K562 (cell line): Measurements from ENCODE around the gene RALGAPA2. TPM values are rescaled to one million over a fixed set of nuclear protein-coding genes. Genes with fewer than 3 reads are reported as not detected.

Experiments
- ATAC-seq: fragments of 200-7000 bp; cut with Tn5 transposase; 3 replicates; pipeline ENCODE4 v1.9.1; 2020; ENCODE audit warnings: moderate library complexity
- BruUV-seq: library from RNA; stranded (reverse); fragments of 400-500 nt; replicated peaks from 2 replicates; lab custom pipeline; 2021; lab: Mats Ljungman, UMichigan
- CTCF ChIA-PET: fragments of 300-600 bp; formaldehyde crosslinking; extraction: SDS; loops from one replicate; lab custom pipeline; 2021; ENCODE audit warnings: low intra/inter-chr PET ratio; lab: Yijun Ruan, JAX
- POLR2A ChIA-PET: fragments of 300-600, 350-650 bp; sonication (Branson Sonifier 250); formaldehyde crosslinking; extraction: SDS; loops from one replicate; lab custom pipeline; 2021; ENCODE audit warnings: antibody characterized with exemption, inconsistent platforms; lab: Yijun Ruan, JAX
- DNase-seq, 4 experiments: peaks; one replicate each; pipeline versions ENCODE4 v3.0.0 to v3.0.0-alpha.2; 2011 to 2018; ENCODE audit warnings: low spot score in 3 of 4, mixed read lengths in 3 of 4; ENCODE audit errors: extremely low read depth in 1 of 4
- FAIRE-seq: peaks from 2 replicates; lab custom pipeline; 2011; peaks lifted over from hg19 to GRCh38; lab: Jason Lieb, UNC
- H2AFZ ChIP-seq: 2 replicates; pipeline ENCODE4 v1.6.0; 2011; ENCODE audit warnings: low read depth, low read length, control low read depth, inconsistent platforms
- H3K27ac ChIP-seq: fragments of 200-600 bp; 3 replicates; pipeline ENCODE4 v1.8.0; 2011; ENCODE audit warnings: low read depth, mild to moderate bottlenecking, control low read depth, inconsistent platforms, low read length, moderate library complexity, mixed read lengths; ENCODE audit errors: extremely low read depth
- H3K27me3 ChIP-seq, 2 experiments: fragments of 300-600 bp in 1 of 2; 2 replicates in 1 of 2; 3 replicates in 1 of 2; pipeline versions ENCODE4 v1.6.0 to v1.8.0; 2011; ENCODE audit warnings: inconsistent platforms in 2 of 2, low read length in 2 of 2, mild to moderate bottlenecking in 1 of 2, mixed read lengths in 1 of 2, moderate library complexity in 1 of 2; ENCODE audit not compliant: control insufficient read depth in 2 of 2, insufficient read depth in 2 of 2
- H3K36me3 ChIP-seq: fragments of 300-600 bp; 3 replicates; pipeline ENCODE4 v1.8.0; 2011; ENCODE audit warnings: mild to moderate bottlenecking, low read length, inconsistent platforms; ENCODE audit not compliant: control insufficient read depth, insufficient read depth
- H3K4me1 ChIP-seq, 2 experiments: fragments of 200-600 bp in 1 of 2; replicated peaks in 1 of 2; 2 replicates in 1 of 2; 3 replicates in 1 of 2; pipeline versions ENCODE4 v1.5.1 to v1.8.0; 2011; ENCODE audit warnings: inconsistent platforms in 2 of 2, low read length in 2 of 2, mild to moderate bottlenecking in 1 of 2, mixed read lengths in 1 of 2, moderate library complexity in 1 of 2; ENCODE audit not compliant: control insufficient read depth in 2 of 2, insufficient read depth in 2 of 2
- H3K4me2 ChIP-seq: 2 replicates; pipeline ENCODE4 v1.6.1; 2011; ENCODE audit warnings: low read length, control low read depth, inconsistent platforms, mixed read lengths; ENCODE audit not compliant: insufficient read depth
- H3K4me3 ChIP-seq: fragments of 200-600 bp; sonication (generic), shearing (Covaris generic); 2 replicates; pipeline ENCODE4 v1.5.1; 2016; ENCODE audit warnings: control low read depth, inconsistent platforms
- H3K79me2 ChIP-seq: fragments of 200-600 bp; 3 replicates; pipeline ENCODE4 v1.8.0; 2011; ENCODE audit warnings: low read length, inconsistent platforms; ENCODE audit not compliant: control insufficient read depth, insufficient read depth
- H3K9ac ChIP-seq, 2 experiments: 2 replicates each; pipeline versions ENCODE4 v1.6.0 to v1.6.1; 2011; ENCODE audit warnings: low read depth in 2 of 2, low read length in 2 of 2, control low read depth in 1 of 2, inconsistent platforms in 1 of 2, mild to moderate bottlenecking in 1 of 2, mixed read lengths in 1 of 2; ENCODE audit not compliant: insufficient read depth in 1 of 2
- H3K9me1 ChIP-seq: one replicate; pipeline ENCODE4 v1.6.0; 2011; ENCODE audit warnings: inconsistent platforms, mild to moderate bottlenecking, low read length, moderate library complexity; ENCODE audit not compliant: control insufficient read depth, insufficient read depth
- H3K9me3 ChIP-seq: replicated peaks from 2 replicates; pipeline ENCODE4 v1.5.1; 2011; ENCODE audit warnings: low read depth, low read length, inconsistent platforms; ENCODE audit not compliant: control insufficient read depth, insufficient read depth
- H4K20me1 ChIP-seq: replicated peaks from 2 replicates; pipeline ENCODE4 v1.6.1; 2011; ENCODE audit warnings: low read length, inconsistent platforms, mixed read lengths; ENCODE audit not compliant: control insufficient read depth, insufficient read depth
- KAT8 ChIP-seq: fragments of 450-650 bp; IDR thresholded peaks from 2 replicates; pipeline ENCODE4 v1.6.1; 2016; ENCODE audit warnings: low read depth, mild to moderate bottlenecking
- ZNF174 ChIP-seq: fragments of 250-450 bp; sonication (Bioruptor Pico); IDR thresholded peaks from 2 replicates; pipeline ENCODE4 v1.4.0; 2020; ENCODE audit warnings: mild to moderate bottlenecking
- WGBS: fragments of 100-300 bp; shearing (Covaris generic); methylation state at CpG from one replicate; pipeline ENCODE4 v1.1.6; 2016; ENCODE audit warnings: low coverage, mixed read lengths; ENCODE audit not compliant: insufficient coverage; ENCODE audit errors: missing lambda C conversion rate; 5-methylcytosine and 5-hydroxymethylcytosine counted together
- in situ Hi-C: fragments of 300-500 bp; cut with MboI; formaldehyde crosslinking; loops from 4 replicates; pipeline ENCODE4 v1.15.0; 2018; ENCODE audit warnings: inconsistent platforms, mixed read lengths
- intact Hi-C: fragments of 100-400 bp; cut with micrococcal nuclease; formaldehyde crosslinking; loops from 2 replicates; pipeline ENCODE4 v1.14.2; 2022
- polyA plus RNA-seq, 8 experiments: library from polyadenylated mRNA; depleted of rRNA in 4 of 8; stranded (reverse) in 5 of 8; unstranded in 3 of 8; fragments of >200 nt; fragmentation: Nextera tagmentation in 2 of 8; fragmentation: Illumina TruSeq in 1 of 8; extraction: Ambion mirVana in 2 of 8; extraction: Trizol in 1 of 8; gene quantifications; 2 replicates each; pipeline versions ENCODE4 v1.2.1 to v1.2.3, GENCODE V29; 2011 to 2014; ENCODE audit warnings: inconsistent platforms in 1 of 8, missing spikeins in 1 of 8
- total RNA-seq, 7 experiments: library from RNA; depleted of rRNA in 6 of 7; stranded (reverse); fragments of >200 nt in 6 of 7; fragmentation: Illumina TruSeq in 2 of 7; extraction: Trizol in 2 of 7; gene quantifications; 2 replicates each; pipeline versions ENCODE4 v1.2.1 to v1.2.3, GENCODE V29; 2011 to 2021; ENCODE audit warnings: low replicate concordance in 1 of 7
- TF ChIP-seq, protein P1 (sequence below): sonication (generic); formaldehyde crosslinking; IDR thresholded peaks from 2 replicates; pipeline ENCODE4 v1.8.1; 2023; ENCODE audit warnings: mild to moderate bottlenecking, missing genetic modification reagents, moderate library complexity
- TF ChIP-seq, protein P2 (sequence below): sonication (generic); formaldehyde crosslinking; IDR thresholded peaks from 2 replicates; pipeline ENCODE4 v1.8.1; 2022; ENCODE audit warnings: missing genetic modification reagents

RALGAPA2 gene
- total and polyA plus RNA-seq, 9 of the 15 experiments (the other 6 are each of a cell fraction or from before 2014, with no cell fraction given) = 0.35 to 2.7 (median 1.4) TPM

DNA sequence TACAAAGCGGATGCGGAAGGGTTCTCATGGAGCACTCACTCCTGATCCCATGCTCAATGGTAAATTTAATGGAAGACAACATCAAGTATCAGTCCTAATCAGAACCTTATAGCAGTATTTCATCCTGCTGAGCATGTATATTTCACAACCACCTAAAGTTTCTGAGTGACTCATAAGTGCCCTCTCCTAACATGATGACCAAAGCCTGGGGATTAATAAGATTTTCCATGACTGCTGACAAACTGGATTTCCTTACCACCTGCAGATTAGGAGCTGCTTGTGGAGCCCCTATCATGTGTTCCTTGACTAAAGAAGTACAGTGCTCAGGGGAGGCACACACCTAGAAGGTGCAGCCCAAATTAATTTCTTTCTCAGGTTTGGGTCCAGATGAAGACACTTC is 231.8 kb downstream of the RALGAPA2 start:
- Histone ChIP-seq H3K79me2 (no peaks in the 10 kb centered on the region), H3K27ac (no peak overlapping the region), H3K4me1 (no peaks in the 10 kb centered on the region), H3K27me3 (no peaks in the 10 kb centered on the region), H3K9ac (no peak overlapping the region), H3K9me1 (no peaks in the 10 kb centered on the region), H4K20me1 (no peaks in the 10 kb centered on the region; the same call in 1 of the 2 replicates), H2AFZ (no peak overlapping the region), H3K4me2 (no peak overlapping the region), H3K4me3 (no peak overlapping the region), H3K9me3 (no peaks in the 10 kb centered on the region), H3K36me3 (no peaks in the 10 kb centered on the region)
- no TSS peak for BruUV-seq
- CTCF ChIA-PET = no interaction called here
- intact Hi-C loops = no loop called here
- DNase-seq = no peak
- 20% methylated on average over 1 of the region's 2 CpGs for WGBS
- in situ Hi-C loops = no loop called here
- no peak for FAIRE-seq
- POLR2A ChIA-PET = no interaction called here
- TF ChIP-seq, protein P1, sequence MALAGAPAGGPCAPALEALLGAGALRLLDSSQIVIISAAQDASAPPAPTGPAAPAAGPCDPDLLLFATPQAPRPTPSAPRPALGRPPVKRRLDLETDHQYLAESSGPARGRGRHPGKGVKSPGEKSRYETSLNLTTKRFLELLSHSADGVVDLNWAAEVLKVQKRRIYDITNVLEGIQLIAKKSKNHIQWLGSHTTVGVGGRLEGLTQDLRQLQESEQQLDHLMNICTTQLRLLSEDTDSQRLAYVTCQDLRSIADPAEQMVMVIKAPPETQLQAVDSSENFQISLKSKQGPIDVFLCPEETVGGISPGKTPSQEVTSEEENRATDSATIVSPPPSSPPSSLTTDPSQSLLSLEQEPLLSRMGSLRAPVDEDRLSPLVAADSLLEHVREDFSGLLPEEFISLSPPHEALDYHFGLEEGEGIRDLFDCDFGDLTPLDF = no peak
- no peak for TF ChIP-seq ZNF174 (CRISPR knock-in tag)
- no peak for TF ChIP-seq KAT8
- TF ChIP-seq, protein P2, sequence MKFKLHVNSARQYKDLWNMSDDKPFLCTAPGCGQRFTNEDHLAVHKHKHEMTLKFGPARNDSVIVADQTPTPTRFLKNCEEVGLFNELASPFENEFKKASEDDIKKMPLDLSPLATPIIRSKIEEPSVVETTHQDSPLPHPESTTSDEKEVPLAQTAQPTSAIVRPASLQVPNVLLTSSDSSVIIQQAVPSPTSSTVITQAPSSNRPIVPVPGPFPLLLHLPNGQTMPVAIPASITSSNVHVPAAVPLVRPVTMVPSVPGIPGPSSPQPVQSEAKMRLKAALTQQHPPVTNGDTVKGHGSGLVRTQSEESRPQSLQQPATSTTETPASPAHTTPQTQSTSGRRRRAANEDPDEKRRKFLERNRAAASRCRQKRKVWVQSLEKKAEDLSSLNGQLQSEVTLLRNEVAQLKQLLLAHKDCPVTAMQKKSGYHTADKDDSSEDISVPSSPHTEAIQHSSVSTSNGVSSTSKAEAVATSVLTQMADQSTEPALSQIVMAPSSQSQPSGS (CRISPR knock-in tag) = no peak
- ATAC-seq = no peak
